Neural crest cell (in vitro differentiated cells): Measurements from ENCODE around the gene SLC7A8. TPM values are rescaled to one million over a fixed set of nuclear protein-coding genes. Genes with fewer than 3 reads are reported as not detected.

ENCODE experiments used
- DNase-seq: peaks from one replicate; pipeline ENCODE4 v3.0.0; 2021; ENCODE audit warnings: low read depth, mixed read lengths, low spot score
- H3K27ac Mint-ChIP-seq: one replicate; pipeline ENCODE4 v1.8.0; 2021; ENCODE audit warnings: mild to moderate bottlenecking, mixed read lengths; ENCODE audit not compliant: unreplicated experiment
- H3K27me3 Mint-ChIP-seq: 2 replicates; pipeline ENCODE4 v1.8.0; 2021; ENCODE audit warnings: low read depth, mild to moderate bottlenecking, mixed read lengths
- H3K36me3 Mint-ChIP-seq: 2 replicates; pipeline ENCODE4 v1.8.0; 2021; ENCODE audit warnings: low read depth, mild to moderate bottlenecking, mixed read lengths
- H3K4me1 Mint-ChIP-seq: 2 replicates; pipeline ENCODE4 v1.8.0; 2021; ENCODE audit warnings: mixed read lengths
- H3K4me3 Mint-ChIP-seq: one replicate; pipeline ENCODE4 v1.8.0; 2021; ENCODE audit warnings: mild to moderate bottlenecking, mixed read lengths
- H3K9me3 Mint-ChIP-seq: 2 replicates; pipeline ENCODE4 v1.8.0; 2021; ENCODE audit warnings: mixed read lengths
- total RNA-seq: library from RNA; stranded (reverse); gene quantifications from 2 replicates; pipeline ENCODE4 v1.2.1, GENCODE V29; 2021
- TF ChIP-seq, protein P1 (sequence below): fragments of 200-600 bp; sonication (generic); conservative IDR thresholded peaks from 2 replicates; pipeline ENCODE4 v1.5.0; 2021; ENCODE audit warnings: antibody characterized with exemption, mild to moderate bottlenecking

SLC7A8 gene
- total RNA-seq, 1 donor from 2014 or later, result 9.4 TPM

DNA sequence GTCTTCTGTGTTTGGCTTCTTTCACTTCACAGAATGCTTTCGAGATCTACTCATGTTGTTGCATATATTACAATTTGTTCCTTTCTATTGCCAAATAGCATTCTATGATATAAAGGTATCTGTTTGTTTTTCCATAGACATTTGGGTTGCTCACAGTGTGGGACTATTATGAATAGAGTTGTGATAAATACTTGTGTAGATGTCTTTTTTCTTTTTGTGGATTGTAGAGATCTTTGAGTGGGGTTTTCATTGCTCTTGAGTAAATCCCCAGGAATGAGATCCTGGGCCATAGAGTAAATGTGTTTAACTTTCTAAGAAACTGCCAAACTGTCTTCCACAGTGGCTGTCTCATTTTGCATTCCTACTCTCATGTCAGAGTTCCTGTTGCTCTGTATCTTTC is 39.5 kb downstream of the SLC7A8 start:
- Mint-ChIP-seq H3K27me3 (no peaks in the 10 kb centered on the region), H3K27ac (no peak overlapping the region), H3K4me3 (no peak overlapping the region), H3K36me3 (no peaks in the 10 kb centered on the region), H3K9me3 (peaks cover 3% of the 10 kb centered on the region), H3K4me1 (no peaks in the 10 kb centered on the region)
- no peak for DNase-seq
- TF ChIP-seq, protein P1, sequence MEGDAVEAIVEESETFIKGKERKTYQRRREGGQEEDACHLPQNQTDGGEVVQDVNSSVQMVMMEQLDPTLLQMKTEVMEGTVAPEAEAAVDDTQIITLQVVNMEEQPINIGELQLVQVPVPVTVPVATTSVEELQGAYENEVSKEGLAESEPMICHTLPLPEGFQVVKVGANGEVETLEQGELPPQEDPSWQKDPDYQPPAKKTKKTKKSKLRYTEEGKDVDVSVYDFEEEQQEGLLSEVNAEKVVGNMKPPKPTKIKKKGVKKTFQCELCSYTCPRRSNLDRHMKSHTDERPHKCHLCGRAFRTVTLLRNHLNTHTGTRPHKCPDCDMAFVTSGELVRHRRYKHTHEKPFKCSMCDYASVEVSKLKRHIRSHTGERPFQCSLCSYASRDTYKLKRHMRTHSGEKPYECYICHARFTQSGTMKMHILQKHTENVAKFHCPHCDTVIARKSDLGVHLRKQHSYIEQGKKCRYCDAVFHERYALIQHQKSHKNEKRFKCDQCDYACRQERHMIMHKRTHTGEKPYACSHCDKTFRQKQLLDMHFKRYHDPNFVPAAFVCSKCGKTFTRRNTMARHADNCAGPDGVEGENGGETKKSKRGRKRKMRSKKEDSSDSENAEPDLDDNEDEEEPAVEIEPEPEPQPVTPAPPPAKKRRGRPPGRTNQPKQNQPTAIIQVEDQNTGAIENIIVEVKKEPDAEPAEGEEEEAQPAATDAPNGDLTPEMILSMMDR, result no peak

DNA sequence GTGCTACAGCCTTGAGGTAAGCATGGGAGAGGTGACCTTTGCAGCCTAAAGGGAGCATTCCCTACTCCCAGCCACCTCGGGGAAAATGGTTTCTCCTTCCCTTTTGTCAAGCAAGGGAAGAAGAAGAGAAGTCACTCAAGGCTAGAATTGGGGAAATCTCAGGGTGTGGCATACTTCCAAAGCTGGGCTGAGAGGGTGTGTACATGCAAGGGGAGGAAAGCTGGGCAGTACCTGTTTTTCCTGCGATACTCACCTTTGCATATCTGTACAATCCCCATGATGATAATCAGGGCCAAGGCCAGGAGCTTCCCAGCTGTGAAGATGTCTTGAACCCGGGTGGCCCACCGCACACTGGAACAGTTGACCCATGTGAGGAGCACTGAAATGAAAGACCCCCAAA is 40.6 kb downstream of the SLC7A8 start:
- no peak overlapping the region for H3K4me3 Mint-ChIP-seq
- H3K27ac Mint-ChIP-seq, result peak overlapping the region; percentile 15
- no peak for DNase-seq
- TF ChIP-seq, protein P1, result no peak
- no peaks in the 10 kb centered on the region for H3K27me3 Mint-ChIP-seq
- H3K4me1 Mint-ChIP-seq, result no peaks in the 10 kb centered on the region
- no peaks in the 10 kb centered on the region for H3K36me3 Mint-ChIP-seq
- peaks cover 3% of the 10 kb centered on the region for H3K9me3 Mint-ChIP-seq

DNA sequence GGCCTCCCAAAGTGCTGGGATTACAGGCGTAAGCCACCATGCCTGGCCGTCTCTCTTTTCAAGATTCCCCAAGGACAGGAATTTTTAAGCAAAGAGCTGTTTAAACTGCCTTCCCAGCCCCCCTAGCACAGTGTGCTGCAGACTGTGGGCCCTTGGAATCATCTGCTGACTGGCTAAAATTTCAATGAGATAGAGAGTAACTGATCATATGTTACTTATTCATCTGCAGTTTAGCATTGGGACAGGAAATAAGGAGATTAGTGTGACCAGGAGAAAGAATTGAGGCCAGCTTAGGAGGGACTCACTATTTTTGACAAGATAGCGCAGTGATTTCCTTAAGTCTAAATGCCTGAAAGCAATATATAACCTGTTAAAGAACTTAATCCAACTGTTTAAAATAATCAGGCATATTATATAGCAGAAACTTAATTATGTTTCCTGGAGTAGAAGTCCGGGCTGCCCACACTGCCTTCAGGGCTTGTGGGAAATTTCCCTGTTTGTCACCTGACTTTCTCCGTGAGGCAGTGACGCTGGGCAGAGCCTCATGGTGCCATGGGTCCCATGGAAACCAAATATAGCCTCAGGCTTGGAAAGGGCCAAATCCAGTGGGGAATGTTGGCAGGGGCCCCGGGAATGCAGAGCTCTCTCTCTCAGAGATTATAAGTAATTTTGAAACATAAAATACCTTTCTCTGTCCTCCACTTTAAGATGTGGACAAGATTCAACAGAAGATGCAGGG is 41.6 kb downstream of the SLC7A8 start:
- Mint-ChIP-seq H3K27ac (no peak overlapping the region), H3K27me3 (no peaks in the 10 kb centered on the region)
- TF ChIP-seq, protein P1, result no peak

DNA sequence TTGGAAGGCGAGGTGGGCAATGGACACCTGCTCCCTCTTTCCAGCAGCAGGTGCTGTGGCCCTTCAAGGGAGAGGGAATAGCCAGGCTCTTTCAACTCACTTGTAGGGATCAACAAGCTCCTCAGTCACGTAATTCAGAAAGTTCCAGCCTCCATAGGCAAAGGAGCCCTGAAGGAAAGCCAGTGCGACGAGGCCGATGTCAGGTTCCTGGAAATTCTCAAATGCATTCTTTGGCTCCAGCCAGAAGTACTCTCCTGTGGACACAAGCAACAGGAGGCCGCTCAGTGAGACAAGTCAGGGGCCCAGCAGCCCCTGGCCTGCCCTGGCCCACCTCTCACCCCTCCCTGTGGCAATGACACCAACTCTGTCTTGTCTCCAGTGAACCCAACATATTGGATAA is 43.1 kb downstream of the SLC7A8 start:
- H3K36me3 Mint-ChIP-seq, result no peaks in the 10 kb centered on the region
- H3K4me3 Mint-ChIP-seq, result no peak overlapping the region
- TF ChIP-seq, protein P1, result no peak
- DNase-seq, result no peak
- peak overlapping the region; percentile 51 for H3K27ac Mint-ChIP-seq
- no peaks in the 10 kb centered on the region for H3K4me1 Mint-ChIP-seq
- H3K27me3 Mint-ChIP-seq, result no peaks in the 10 kb centered on the region
- no peaks in the 10 kb centered on the region for H3K9me3 Mint-ChIP-seq

More for the DNA sequence above, 41.6 kb downstream of the SLC7A8 start:
- no peaks in the 10 kb centered on the region for H3K9me3 Mint-ChIP-seq
- H3K36me3 Mint-ChIP-seq, result no peaks in the 10 kb centered on the region
- H3K4me1 Mint-ChIP-seq, result no peaks in the 10 kb centered on the region
- DNase-seq, result no peak
- no peak overlapping the region for H3K4me3 Mint-ChIP-seq

DNA sequence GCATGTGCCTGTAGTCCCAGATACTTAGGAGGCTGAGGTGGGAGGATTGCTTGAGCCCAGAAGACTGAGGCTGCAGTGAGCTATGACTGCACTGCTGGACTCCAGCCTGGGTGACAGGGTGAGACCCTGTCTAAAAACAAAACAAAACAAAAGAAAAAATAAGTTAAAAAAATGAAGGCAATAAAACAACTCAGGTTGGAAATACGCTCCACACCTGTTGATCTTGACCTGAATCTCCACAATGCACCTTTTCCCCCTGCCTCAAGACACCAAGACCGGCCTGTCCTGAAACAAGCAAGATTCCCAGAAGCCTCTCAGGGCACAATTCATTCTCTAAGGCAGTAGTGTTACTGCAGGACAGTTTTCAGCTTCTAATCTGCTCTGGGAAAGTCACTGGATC is 43.6 kb downstream of the SLC7A8 start:
- no peaks in the 10 kb centered on the region for H3K4me1 Mint-ChIP-seq
- no peaks in the 10 kb centered on the region for H3K27me3 Mint-ChIP-seq
- no peaks in the 10 kb centered on the region for H3K36me3 Mint-ChIP-seq
- no peaks in the 10 kb centered on the region for H3K9me3 Mint-ChIP-seq
- H3K27ac Mint-ChIP-seq, result peak overlapping the region; percentile 51
- no peak overlapping the region for H3K4me3 Mint-ChIP-seq
- no peak for DNase-seq
- TF ChIP-seq, protein P1, result no peak
